GM19043 (cell line): ENCODE data around the gene GRIK4.

Experiments
- ATAC-seq: cut with Tn5 transposase; IDR thresholded peaks from one replicate; pipeline ENCODE4 v1.9.1; 2021; ENCODE audit warnings: low read depth; ENCODE audit not compliant: unreplicated experiment

GRIK4 gene

DNA sequence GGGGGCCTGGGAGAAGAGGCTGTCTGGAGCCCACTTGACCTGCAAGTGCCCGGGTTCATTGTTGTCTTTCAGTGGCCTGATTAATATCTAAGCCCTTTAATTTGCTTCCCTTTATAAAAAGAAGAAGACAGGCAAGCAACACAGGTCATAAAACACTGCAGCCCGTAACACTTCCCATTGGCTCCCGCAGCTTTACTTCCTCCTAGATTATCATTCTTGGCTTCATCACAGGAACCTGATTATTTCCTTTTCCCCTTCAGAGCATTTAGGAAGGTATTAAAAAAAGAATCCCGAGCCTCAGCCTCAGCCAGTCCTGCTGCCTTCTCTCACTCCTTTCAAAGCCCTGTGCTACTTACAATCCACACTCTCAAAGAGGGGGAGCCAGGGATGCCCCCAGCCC lies 183.2 kb downstream of the GRIK4 start:
- ATAC-seq, result no peak

DNA sequence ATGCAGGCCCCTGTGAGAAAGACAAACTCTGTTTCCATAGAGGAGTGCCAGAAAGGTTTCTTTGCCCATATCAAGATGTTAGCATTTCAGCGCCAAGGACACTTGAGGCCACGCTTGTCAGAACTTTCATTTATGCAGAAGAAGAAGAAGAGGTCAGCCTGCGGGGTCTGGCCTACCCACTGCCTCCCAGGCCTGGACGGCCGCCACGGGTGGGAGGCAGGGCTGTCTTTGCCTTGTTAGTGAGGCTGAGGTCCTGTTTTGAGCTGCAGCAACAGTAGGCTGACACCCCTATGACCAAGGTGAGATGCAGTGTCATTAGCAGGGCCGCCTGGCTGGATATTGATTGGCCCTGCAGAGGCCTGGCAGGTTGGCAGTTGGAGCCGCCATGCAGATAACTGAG lies 183.9 kb downstream of the GRIK4 start:
- ATAC-seq, result no peak

DNA sequence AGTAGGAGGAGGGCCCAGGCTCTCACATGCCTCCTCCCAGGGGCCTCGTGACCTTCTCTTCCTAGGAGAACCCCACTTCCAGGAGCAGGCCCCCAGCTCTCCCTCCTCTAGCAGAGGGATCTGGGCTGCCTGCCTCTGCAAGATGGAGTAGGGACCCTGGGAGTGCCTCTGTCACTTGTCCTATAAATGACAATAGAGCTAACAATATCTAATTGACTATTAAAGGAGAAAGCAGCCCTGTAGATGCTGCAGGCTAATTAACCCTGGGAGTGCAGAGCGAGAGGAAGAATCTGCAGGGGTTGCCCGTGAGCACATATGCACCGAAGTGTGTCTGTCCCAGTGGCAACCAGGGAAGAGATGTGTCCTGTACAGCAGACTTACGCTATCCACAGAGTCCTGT lies 184.4 kb downstream of the GRIK4 start:
- no peak for ATAC-seq

DNA sequence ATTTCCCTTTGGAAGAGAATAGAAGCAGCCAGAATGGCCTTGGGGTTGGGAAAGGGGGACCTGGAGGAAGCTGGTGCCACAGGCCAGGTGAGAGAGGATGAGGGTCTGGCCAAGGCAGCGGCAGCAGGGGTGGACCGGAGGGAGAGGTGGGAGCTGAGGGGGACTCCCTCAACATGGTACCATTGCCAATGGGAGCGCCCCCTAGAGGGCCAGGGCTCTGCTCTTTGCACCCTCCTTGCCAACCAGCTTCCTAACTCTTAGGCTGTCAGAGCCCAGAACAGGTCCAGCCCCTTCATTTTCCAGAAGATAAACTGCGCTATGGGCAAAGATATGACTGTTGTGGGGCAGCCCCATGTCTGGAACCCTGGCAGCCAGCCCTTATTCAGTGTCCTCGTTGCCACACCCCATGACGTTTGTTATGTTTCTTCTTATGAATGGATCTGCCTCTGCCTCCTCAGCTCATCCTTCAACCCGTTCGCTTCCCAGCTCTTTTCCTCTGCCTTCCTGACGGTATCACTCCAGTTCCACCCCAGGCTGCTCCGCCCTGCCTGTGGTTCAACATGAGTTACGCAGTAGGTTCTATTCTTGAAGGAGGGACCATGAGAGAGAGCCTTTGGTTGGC lies 185.2 kb downstream of the GRIK4 start:
- ATAC-seq, result no peak

DNA sequence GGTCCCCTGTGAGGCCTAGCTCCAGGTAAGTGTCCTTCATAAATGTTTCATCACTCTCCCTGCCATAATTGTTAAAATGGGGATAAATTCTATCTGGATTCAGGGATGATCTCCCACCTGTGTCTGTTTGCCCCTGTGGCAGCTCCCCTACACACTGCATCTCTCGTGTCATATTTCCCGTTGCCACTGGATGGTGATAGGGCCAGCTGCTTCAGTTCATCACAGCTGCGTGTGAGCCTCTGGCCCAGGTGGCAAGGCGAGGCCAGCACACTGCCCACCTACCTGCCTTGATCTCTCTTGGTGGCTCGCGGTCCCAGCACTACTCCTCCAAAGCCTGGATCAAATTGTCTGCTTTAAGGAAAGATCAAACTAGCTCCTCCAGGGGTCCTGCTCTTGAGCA lies 187.4 kb downstream of the GRIK4 start:
- ATAC-seq, result no peak

DNA sequence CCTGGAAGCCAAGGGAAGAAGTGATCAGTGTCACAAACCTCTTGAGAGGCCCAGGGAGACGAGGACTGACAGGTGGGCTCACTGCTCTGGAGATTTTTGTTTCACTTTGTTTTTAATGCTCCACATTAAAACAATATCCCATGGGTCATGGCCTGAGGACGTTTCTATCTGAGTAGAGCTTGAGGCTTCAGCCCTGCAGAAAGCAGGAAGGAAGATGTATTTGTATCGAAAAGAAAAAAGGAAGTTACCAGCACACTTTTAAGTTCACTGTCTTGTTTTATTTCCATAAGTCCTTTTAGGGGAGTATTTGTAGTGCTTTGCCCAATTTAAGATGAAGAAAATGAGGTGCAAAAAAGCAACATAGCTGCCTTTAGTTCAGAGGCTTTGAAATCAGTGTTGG lies 191.1 kb downstream of the GRIK4 start:
- ATAC-seq, result no peak

DNA sequence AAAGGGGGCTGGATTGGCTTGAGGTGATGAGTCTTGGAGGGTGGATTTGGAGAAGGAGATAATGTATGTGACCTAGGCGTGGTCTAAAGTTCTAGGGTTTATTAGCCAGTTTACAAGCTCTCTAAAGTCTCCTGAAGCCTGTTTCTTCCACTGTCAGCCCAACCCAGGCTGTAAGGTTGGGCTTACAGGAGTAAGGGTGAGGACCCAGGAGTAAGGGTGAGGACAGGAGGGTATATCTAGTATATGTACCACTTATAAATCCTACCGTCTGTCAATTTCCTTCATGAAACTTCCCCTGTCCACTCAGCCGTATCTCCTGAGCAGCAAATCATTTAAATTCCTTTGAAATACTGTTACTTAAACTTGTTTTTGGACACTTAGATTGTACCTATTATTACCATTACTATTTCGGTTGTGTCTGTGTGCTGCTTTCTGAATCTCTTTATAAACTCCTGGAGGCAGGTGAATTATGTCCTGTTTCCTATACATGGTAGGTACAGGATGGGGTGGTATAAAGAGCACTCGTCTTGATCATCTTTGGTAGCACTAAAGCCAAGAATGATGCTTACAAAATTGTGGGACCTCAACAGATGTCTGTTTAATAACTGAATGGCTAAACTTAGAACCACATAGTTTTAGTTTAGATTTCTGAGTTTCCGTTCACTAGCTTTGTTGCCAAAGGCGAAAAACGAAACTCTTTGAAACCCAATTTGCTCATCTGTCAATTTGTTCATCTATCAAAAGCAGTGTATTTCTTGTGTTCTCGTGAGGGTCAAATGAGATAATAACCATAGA lies 192.0 kb downstream of the GRIK4 start:
- no peak for ATAC-seq

DNA sequence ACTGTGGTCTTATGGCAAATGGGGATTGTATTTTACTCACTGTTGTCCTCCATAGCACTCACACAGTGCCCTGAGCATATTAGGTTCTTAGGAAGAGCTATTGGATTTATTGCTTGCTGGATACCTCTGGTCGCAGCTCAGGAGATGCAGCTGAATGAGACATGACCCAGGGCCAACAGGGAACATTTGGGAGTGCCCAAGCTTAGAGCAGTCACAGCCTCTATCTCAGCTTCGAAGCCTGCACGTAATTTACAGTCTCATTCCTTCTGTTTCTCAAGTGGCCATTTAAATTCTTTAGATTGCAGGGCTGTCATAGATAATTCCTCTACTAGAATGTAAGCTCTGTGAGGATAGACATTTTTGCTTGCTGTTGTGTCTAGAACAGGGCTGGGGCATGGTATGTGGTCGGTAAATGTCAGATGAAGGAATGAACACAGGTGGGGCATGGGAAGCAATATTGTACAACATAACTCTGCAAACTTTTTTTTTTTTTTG lies 192.8 kb downstream of the GRIK4 start:
- no peak for ATAC-seq

DNA sequence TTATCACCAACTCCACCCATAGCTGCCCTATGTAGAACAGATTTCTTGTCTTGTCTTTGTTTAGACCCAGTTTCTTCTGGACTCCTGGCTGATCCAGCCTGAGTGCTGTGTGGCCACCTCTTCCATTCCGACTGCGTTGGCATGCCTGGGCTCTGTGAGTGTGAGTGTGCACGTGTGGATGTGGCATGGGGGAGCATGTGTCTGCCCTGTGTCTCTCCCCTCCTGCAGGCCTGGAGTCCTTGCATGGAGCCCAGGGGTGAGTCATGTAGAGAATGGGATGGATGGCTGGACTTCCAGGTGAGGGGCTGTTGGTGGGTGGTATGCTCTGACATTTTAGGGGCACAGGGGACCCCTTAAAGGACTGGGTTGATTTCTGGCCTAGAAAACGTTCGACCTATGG lies 194.7 kb downstream of the GRIK4 start:
- ATAC-seq, result no peak

DNA sequence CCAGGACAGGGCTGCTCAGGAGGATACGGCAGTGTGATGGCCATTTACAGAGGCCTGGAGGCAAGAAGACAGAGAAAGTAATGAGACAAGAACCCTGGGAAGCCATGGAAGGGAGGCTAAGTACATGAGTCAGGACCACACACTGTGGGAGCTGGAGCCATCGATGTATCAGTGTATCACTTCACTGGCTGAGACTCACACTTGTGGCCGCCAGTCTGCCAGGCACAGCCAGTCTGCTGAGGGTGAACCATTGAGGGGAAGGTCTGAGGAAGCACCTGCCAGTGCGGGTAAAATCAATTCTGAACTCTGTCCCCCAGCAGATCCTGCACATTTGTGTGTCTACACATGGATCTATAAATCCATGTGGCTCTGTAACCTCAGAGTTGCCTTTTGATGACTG lies 195.6 kb downstream of the GRIK4 start:
- ATAC-seq, result no peak

DNA sequence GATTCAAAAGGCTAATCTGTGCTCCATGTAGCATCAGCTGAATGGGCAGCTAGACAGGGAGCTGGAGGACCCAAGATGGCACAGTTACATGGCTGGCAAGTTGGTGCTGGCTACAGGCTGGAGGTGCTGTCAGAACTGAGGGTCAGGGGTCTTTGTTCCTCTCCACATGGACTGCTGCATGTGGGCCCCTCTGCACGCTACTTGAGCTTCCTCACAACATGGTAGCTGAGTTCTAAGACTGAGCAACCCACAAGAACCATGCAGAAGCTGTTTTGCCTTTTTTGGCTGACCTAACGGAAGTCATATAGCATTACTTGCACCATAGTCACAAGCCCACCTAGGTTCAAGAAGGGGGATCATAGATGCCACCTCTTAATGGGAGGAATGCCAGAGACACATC lies 196.1 kb downstream of the GRIK4 start:
- no peak for ATAC-seq

DNA sequence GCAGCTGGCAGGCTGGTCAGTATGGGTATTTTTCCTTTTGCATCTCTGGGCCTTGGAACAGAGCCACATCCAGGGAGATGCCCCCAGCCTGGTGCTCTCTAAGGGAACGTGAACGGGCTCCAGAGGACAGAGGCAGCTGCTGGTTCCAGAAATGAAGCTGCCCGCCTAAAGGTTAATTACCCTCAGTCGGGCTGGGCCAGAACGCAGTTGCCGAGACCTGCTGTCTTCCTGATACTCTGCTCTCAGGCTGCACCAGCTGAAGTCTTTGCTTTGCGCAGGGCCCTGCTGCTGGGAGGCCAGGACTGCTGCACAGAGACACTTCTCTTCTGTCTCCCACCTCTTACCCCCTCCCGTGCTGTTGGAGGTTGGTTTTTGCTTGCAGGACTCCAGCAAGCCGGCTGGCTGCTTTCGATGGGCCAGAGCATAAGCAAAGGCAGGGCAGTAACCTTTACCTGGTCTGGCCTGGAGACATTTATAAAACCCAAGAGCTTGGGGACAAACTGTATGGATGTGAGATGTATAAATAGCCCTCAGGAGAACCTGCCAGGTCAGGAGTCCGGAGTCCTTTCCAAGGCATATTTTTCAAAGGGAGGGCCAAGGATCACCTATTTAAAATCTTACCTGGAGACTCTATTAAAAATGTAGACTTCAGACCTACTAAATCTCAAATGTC lies 197.1 kb downstream of the GRIK4 start:
- ATAC-seq, result no peak

DNA sequence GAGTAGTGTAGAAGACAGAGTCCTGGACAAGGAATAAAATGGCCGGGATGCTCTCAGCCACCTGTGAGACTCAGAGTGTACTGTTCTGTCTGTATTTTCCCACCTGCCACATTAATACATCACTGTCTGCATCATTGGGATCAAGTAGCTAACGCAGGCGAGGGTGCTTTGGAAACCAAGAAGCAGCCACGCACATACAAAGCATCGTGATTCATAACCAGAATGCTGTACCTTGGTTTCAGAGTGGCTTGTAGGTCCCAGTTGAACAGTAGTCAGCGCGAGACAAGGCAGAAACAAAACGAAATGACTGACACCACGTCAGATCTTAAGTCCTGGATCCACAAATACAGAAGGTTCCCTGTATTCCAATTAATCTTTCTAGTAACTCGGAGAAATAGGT lies 198.3 kb downstream of the GRIK4 start:
- peak; percentile 79 for ATAC-seq

DNA sequence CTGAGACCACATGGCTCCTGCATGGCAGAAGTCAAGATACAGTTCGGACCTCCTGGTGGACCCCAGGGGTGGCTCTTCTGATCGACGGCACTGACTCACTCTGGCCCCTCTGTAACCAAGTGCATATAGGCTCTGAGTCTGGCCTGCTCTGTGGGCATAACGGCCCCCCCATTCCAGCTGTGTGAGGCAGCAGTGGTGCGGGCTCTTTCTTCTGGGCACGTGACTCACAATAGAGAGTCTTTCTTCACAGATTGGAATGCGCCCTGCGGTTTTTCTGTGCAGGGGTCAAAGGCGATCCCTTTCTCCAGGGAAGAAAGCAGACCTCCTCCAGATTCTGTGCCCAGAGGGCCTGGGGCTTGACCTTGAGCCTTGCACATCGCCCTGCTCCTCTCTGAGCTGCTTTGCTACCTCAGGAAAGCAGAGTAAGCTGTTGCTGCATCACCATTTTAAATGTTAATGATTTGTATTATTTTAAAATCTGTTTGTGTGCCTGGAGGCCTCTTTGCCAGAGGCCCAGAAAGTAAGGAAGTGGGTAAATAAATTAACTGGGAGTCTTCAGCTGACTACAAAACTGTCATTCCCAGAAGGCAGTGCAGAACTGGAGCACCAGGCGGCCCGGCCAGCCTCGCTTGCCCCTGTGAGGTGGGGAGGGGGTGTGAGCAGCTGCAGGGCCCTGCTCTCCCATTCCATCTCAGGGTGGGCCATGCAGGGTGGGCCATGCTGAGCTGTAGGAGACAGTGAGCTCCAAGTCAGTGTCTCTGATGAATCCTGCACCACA lies 199.0 kb downstream of the GRIK4 start:
- no peak for ATAC-seq

DNA sequence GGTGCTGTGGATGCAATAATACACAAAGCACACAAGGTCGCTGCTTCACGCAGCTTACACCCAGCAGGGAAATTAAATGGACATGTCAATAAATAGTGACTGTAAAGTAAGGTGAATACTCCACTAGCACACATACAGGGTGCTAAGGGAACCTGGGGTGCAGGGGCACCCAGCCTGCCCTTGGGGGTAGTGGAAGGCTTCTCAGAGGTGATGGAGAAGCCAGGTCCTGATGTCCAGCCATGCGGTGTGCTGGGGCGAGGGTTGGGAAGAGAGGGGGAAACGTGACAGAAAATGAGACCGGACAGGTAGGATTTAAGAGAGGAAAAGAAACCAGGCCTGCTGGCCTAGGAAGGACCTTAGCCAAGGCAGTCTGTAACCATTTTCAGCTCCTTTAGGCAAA lies 200.5 kb downstream of the GRIK4 start:
- no peak for ATAC-seq

DNA sequence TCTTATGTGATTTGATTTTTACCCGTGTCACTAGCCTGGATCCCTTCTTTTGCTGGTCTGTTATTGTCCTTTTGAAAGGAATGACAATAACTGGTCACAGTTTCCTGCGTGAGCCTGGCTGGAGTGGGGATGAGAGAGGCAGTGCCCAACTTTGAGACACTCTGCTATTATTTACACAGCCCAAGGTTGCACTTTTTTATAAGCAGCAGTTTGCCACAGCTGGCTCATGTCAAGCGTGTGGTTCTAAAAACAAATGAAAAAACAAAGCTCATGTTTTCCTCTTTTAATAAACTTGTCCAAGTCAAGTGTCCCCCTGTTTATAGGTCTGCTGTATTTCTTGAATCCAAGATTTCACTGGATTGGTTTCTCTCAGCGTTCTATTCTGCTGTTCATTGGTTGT lies 201.3 kb downstream of the GRIK4 start:
- no peak for ATAC-seq

DNA sequence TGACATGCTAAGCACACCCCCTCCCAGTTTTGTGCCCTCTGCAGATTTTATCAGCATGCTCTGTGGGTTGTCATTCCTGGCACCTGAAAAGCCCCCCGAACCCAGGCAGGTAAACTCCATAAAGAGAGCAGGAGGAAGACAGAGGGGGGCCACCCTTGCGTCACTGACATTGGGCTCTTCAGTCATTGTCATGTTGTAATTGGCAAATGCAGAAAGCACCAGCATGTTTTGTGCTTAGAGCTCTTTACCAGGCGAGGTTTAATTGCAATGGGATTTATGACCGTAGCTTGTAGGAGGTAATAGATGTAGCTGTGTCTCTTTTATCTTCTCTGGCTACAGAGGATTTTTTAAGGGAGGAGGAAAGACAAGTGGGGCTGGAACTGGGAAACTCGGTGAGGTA lies 201.7 kb downstream of the GRIK4 start:
- ATAC-seq, result no peak

DNA sequence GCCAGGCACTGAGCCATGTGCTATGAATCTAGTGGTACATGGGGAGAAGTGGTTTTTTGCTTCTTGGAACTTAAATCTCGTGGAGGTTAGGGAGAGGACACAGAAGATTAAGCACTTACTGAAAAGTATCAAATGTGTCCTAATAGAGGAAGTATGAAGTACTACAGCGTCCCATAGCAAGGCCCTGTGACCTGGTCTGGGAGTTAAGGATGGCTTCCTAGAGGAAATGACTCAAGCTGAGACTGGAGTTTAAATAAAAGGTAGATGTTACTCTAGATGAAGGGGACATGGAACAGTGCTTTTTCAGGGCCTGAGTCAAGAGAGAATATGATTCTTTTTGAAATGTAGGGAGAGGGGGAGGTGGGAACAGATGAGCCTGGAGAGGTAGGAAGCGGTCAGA lies 202.9 kb downstream of the GRIK4 start:
- ATAC-seq, result no peak

DNA sequence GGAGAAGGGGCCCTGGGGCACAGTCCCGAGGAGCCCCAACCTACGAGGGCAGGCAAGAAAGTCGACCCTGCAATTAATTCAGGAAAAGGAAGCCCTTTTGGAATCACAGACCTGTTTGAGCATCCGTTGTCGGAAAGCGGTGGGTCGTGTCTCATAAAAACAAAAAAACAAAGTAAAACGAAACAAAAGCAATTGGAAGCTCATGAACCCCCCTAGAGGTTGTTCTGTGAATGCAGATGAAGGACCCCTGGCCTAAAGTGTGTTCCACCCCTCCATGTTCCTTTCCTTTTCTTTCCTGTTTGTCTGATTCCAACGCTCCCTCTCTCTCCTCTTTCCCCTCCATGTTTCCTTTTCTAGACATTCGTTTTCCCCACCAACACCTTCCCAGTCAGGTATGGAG lies 203.7 kb downstream of the GRIK4 start:
- ATAC-seq, result no peak

DNA sequence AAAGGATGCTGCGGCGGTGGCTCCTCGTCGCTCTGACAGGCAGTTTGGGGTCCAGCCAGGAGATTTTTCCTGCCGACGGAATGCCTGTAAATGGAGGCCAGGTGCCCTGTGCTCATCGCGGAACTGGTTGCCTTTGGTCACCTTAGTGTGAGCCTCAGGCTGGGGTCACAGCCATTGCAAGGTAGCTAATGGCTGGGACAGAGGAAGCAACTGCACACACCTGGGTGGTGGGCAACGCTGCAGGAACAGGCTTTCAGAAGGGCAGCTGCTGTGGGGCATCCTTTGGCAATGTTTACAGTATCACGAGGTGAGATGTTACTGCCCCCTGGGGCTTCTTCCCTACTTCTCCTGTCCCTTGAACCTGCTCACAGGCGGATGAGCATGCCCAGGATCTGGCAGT lies 205.5 kb downstream of the GRIK4 start:
- ATAC-seq, result no peak

DNA sequence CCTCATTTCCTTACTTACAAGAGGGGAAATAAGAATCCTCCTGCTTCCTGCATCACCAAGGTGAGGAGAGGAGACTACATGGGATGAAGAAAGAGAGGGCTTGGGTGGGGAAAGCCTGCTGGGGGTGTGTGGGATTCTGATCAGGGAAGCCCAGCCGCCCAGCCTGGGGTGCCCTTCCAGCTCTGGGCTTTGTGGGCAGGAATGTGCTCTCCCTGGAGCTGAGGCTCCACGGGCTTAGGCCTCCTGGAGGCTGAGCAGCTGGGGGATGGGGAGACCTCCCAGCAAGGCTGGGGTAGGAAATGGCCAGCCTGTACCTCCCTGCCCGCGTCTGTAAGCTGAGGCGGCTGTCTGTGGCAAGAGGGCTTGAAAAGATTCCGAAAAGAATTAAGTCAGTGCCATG lies 206.1 kb downstream of the GRIK4 start:
- no peak for ATAC-seq
